Ovary (tissue), 9 donors: Measurements from ENCODE around the gene FAM83D. TPM values are rescaled to one million over a fixed set of nuclear protein-coding genes. Genes with fewer than 3 reads are reported as not detected.

Experiments used
- DNase-seq, 5 donors: peaks; one replicate each; pipeline ENCODE4 v3.0.0-alpha.2; 2019 to 2020
- H3K27ac ChIP-seq, 2 donors: fragments of 200-600 bp; one replicate each; pipeline versions ENCODE4 v1.5.1 to v1.8.0; 2019 to 2022
- H3K27me3 ChIP-seq: fragments of 200-600 bp; one replicate; pipeline ENCODE4 v1.8.0; 2022
- H3K36me3 ChIP-seq: fragments of 200-600 bp; sonication (generic); one replicate; pipeline ENCODE4 v1.5.1; 2019
- H3K4me1 ChIP-seq: one replicate; pipeline ENCODE4 v1.8.1; 2013; ENCODE audit warnings: mild to moderate bottlenecking, moderate library complexity; ENCODE audit not compliant: insufficient read depth
- H3K4me3 ChIP-seq: fragments of 200-600 bp; sonication (generic); one replicate; pipeline ENCODE4 v1.5.1; 2017
- H3K9me3 ChIP-seq, 2 donors: fragments of 200-600 bp in 1 of 2; sonication (generic) in 1 of 2; one replicate each; pipeline versions ENCODE4 v1.5.1 to v1.8.1; 2013 to 2019; ENCODE audit warnings: mild to moderate bottlenecking in 1 of 2, moderate library complexity in 1 of 2
- CTCF ChIP-seq, 3 donors: fragments of 450-650 bp in 2 of 3; fragments of 200-600 bp in 1 of 3; IDR thresholded peaks; one replicate each; pipeline versions ENCODE4 v1.5.1 to v1.8.0; 2016 to 2022; ENCODE audit warnings: antibody characterized with exemption in 3 of 3, mild to moderate bottlenecking in 1 of 3
- EP300 ChIP-seq: sonication (generic); formaldehyde crosslinking; IDR thresholded peaks from one replicate; pipeline ENCODE4 v1.6.1; 2017; ENCODE audit warnings: antibody characterized with exemption
- POLR2A ChIP-seq: fragments of 450-650 bp; IDR thresholded peaks from one replicate; pipeline ENCODE4 v1.6.1; 2017; ENCODE audit warnings: antibody characterized with exemption, mild to moderate bottlenecking, moderate library complexity
- WGBS, 3 donors: extraction: QIAGEN DNeasy Blood & Tissue Kit in 1 of 3; methylation state at CpG; one replicate each; pipeline versions ENCODE4 v1.1.5 to v1.1.7; 2013 to 2017; 5-methylcytosine and 5-hydroxymethylcytosine counted together
- intact Hi-C, 4 donors: fragments of 100-400 bp; cut with DNase I; formaldehyde crosslinking; loops; one replicate each; pipeline versions ENCODE4 v1.11.0 to v1.15.1; 2022 to 2023
- polyA plus RNA-seq, 2 donors: library from polyadenylated mRNA; stranded (reverse); fragments of 200-250 nt in 1 of 2; fragments of 350-450 nt in 1 of 2; fragmentation: Illumina TruSeq in 1 of 2; extraction: RNeasy Lipid Tissue Mini Kit (QIAGEN cat#74804) in 1 of 2; gene quantifications; one replicate each; pipeline ENCODE4 v1.2.3, GENCODE V29; 2013 to 2014
- total RNA-seq, 7 donors: library from RNA; depleted of rRNA in 2 of 7; stranded (reverse); fragments of >200 nt in 2 of 7; fragmentation: NEBNext Ultra II Directional in 3 of 7; extraction: Animal tissue kit (Norgen Biotek cat#: 25700) in 3 of 7; gene quantifications; one replicate each; pipeline versions ENCODE4 v1.1.0 to v1.2.4, GENCODE V29; 2016 to 2023
- donor health status: DM: no; HTN: no; CAD: no; lungs with moderate emphysema.
- donor health status: DM: no; HTN: no; CAD: no.
- donor health status: Bipolar disorder and iron deficiency.
- donor health status: DM: yes; HTN: yes; CAD: no.
- donor health status: DM: no; HTN: no; CAD: no.
- donor health status: DM: yes; HTN: yes; CAD: no.

Gene FAM83D
- total and polyA plus RNA-seq, 9 donors, result 0.18 to 2.5 (median 0.62) TPM; not detected in 1

GRCh38 chr20:38897267-38897666 is 28.9 kb upstream of the FAM83D start:
- Histone ChIP-seq H3K36me3 (no peaks in the 10 kb centered on the region), H3K27ac (no peak overlapping the region), H3K9me3 (no peaks in the 10 kb centered on the region), H3K4me1 (no peaks in the 10 kb centered on the region), H3K27me3 (no peaks in the 10 kb centered on the region), H3K4me3 (no peak overlapping the region)
- intact Hi-C loops, result loop anchor here in 1 of 4 donors (10.0 kb wide), 1 partner anchor 242 kb away; no protein-coding TSS in a partner anchor
- DNase-seq, result no peak
- TF ChIP-seq CTCF (IDR thresholded peaks at IDR 0.05), result no peak
- 84 to 90% (median 87%) methylated on average over 4 of the region's 4 CpGs for WGBS, 3 donors

GRCh38 chr20:38900606-38901005 is 25.6 kb upstream of the FAM83D start:
- no peaks in the 10 kb centered on the region for H3K27me3 ChIP-seq
- intact Hi-C loops, result no loop called here
- WGBS, 3 donors, result 75 to 82% (median 80%) methylated on average over 13 of the region's 13 CpGs
- TF ChIP-seq CTCF (IDR thresholded peaks at IDR 0.05), result no peak
- no peak for TF ChIP-seq EP300
- no peak for TF ChIP-seq POLR2A
- H3K9me3 ChIP-seq, result no peaks in the 10 kb centered on the region
- H3K27ac ChIP-seq, result no peak overlapping the region
- DNase-seq, result no peak
- H3K4me1 ChIP-seq, result no peaks in the 10 kb centered on the region
- no peaks in the 10 kb centered on the region for H3K36me3 ChIP-seq
- no peak overlapping the region for H3K4me3 ChIP-seq

GRCh38 chr20:38902601-38903000 is 23.6 kb upstream of the FAM83D start:
- H3K27me3 ChIP-seq, result no peaks in the 10 kb centered on the region
- H3K4me1 ChIP-seq, result no peaks in the 10 kb centered on the region
- DNase-seq, result no peak
- no peaks in the 10 kb centered on the region for H3K36me3 ChIP-seq
- WGBS, 3 donors, result 86 to 90% (median 86%) methylated on average over 8 of the region's 8 CpGs
- TF ChIP-seq POLR2A (no peak), EP300 (no peak), CTCF (IDR thresholded peaks at IDR 0.05) (no peak)
- H3K9me3 ChIP-seq, result no peaks in the 10 kb centered on the region
- no peak overlapping the region for H3K4me3 ChIP-seq
- intact Hi-C loops, result no loop called here
- H3K27ac ChIP-seq, result no peak overlapping the region

- no peaks in the 10 kb centered on the region for H3K27me3 ChIP-seq
- H3K4me3 ChIP-seq, result no peak overlapping the region
- H3K36me3 ChIP-seq, result no peaks in the 10 kb centered on the region
- H3K27ac ChIP-seq, result no peak overlapping the region
- TF ChIP-seq CTCF (IDR thresholded peaks at IDR 0.05), result no peak
- TF ChIP-seq POLR2A, result no peak
- TF ChIP-seq EP300, result no peak
- 39 to 58% (median 41%) methylated on average over 5 of the region's 5 CpGs for WGBS, 3 donors
- no peaks in the 10 kb centered on the region for H3K4me1 ChIP-seq
- intact Hi-C loops, result no loop called here
- DNase-seq, result no peak
- no peaks in the 10 kb centered on the region for H3K9me3 ChIP-seq
Measured at GRCh38 chr20:38903335-38903734, 22.9 kb upstream of the FAM83D start.

GRCh38 chr20:38905375-38905774 is 20.8 kb upstream of the FAM83D start:
- no peaks in the 10 kb centered on the region for H3K36me3 ChIP-seq
- H3K4me3 ChIP-seq, result no peak overlapping the region
- H3K4me1 ChIP-seq, result no peaks in the 10 kb centered on the region
- intact Hi-C loops, result no loop called here
- TF ChIP-seq CTCF (IDR thresholded peaks at IDR 0.05) (no peak), POLR2A (no peak), EP300 (no peak)
- H3K9me3 ChIP-seq, result no peaks in the 10 kb centered on the region
- DNase-seq, result no peak
- no peaks in the 10 kb centered on the region for H3K27me3 ChIP-seq
- H3K27ac ChIP-seq, result no peak overlapping the region
- WGBS, 3 donors, result 52 to 100% (median 54%) methylated on average over 1 of the region's 1 CpG
